ENCODE data around the gene USP32.

The USP32 gene

DNA sequence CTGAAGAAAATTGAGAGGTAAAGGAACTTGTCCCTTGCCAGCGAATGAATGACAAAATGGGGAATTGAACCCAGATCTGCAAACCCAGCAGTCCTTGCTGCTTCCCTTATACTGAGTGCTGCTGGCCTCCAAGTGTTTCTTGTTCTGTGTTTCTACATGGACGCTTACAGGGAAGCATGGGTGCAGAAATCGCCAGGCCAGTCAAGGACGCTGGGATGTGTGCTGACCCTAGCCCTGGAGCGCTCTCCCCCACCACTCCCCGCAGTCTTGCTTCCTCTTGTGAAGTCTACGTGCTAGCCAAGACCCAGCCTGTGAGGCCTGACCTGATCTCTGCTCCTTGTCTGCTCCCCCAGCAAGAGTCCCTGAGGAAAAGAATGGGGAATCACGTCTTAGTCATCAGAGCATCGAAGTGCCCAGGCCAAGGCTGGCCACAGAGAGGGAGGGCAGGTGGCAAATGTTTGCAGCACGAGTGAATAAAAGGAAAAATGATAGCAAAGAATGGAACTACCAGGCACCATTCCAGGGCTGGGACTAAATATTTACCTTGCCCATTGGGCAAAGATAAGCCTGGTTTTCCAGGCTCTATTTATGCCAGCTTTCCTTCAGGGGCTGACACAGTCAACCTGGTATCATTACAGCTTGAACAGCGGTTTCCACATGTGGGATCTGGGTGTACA lies 224.7 kb downstream of the USP32 start:
- no peak for DNase-seq (ENCODE audit: low spot score)
- in situ Hi-C loops (cut with MboI; ENCODE audit: low sequenced_read_pairs, unreplicated experiment) = no loop called here
- TF ChIP-seq, protein P1, sequence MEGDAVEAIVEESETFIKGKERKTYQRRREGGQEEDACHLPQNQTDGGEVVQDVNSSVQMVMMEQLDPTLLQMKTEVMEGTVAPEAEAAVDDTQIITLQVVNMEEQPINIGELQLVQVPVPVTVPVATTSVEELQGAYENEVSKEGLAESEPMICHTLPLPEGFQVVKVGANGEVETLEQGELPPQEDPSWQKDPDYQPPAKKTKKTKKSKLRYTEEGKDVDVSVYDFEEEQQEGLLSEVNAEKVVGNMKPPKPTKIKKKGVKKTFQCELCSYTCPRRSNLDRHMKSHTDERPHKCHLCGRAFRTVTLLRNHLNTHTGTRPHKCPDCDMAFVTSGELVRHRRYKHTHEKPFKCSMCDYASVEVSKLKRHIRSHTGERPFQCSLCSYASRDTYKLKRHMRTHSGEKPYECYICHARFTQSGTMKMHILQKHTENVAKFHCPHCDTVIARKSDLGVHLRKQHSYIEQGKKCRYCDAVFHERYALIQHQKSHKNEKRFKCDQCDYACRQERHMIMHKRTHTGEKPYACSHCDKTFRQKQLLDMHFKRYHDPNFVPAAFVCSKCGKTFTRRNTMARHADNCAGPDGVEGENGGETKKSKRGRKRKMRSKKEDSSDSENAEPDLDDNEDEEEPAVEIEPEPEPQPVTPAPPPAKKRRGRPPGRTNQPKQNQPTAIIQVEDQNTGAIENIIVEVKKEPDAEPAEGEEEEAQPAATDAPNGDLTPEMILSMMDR (IDR thresholded peaks at IDR 0.05; ENCODE audit: borderline replicate concordance, control extremely low read depth, extremely low read depth, insufficient read depth, missing control alignments) = no peak

- peak; percentile 18 for DNase-seq (ENCODE audit: low spot score)
- in situ Hi-C loops (cut with MboI; ENCODE audit: low sequenced_read_pairs, unreplicated experiment) = no loop called here
- TF ChIP-seq, protein P1 (IDR thresholded peaks at IDR 0.05; ENCODE audit: borderline replicate concordance, control extremely low read depth, extremely low read depth, insufficient read depth, missing control alignments) = no peak
Measured at GRCh38 chr17:60165971-60166370, 226.0 kb downstream of the USP32 start.

- in situ Hi-C loops (cut with MboI; ENCODE audit: low sequenced_read_pairs, unreplicated experiment) = no loop called here
- TF ChIP-seq, protein P1 (IDR thresholded peaks at IDR 0.05; ENCODE audit: borderline replicate concordance, control extremely low read depth, extremely low read depth, insufficient read depth, missing control alignments) = no peak
- DNase-seq (ENCODE audit: low spot score) = peak; percentile 9
Measured at GRCh38 chr17:60165223-60165622, 226.7 kb downstream of the USP32 start.

DNA sequence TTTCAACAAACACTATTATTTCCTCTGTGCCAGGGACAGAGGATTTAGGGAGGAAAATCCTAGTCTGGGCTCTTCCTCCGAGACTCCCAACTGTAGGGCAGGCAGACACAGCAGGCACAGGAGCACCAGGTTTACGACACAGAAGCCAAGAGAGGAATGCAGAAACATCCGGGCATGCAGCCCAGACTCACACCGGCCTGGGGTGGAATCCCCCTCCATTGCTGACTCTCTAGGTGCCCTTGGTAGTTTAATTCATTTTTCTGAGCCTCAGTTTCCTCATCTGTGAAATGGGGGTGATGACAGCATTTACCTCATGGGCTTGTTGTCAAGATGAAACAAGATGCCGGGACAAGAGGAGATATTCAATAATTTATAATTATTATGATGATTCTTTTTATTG lies 227.2 kb downstream of the USP32 start:
- TF ChIP-seq, protein P1 (IDR thresholded peaks at IDR 0.05; ENCODE audit: borderline replicate concordance, control extremely low read depth, extremely low read depth, insufficient read depth, missing control alignments) = no peak
- DNase-seq (ENCODE audit: low spot score) = no peak
- in situ Hi-C loops (cut with MboI; ENCODE audit: low sequenced_read_pairs, unreplicated experiment) = no loop called here

DNA sequence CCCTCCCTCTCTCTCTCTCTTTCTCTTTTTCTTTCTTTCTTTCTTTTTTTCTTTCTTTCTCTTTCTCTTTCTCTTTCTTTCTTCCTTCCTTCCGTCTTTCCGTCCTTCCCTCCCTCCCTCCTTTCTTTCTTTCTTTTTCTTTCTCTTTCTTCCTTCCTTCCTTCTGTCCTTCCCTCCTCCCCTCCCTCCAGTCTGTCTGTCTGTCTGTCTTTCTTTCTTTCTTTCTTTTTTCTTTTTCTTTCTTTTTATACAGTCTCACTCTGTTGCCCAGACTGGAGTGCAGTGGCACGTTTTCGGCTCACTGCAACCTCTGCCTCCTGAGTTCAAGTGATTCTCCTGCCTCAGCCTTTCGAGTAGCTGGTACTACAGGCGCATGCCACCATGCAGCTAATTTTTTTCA lies 227.8 kb downstream of the USP32 start:
- TF ChIP-seq, protein P1 (IDR thresholded peaks at IDR 0.05; ENCODE audit: borderline replicate concordance, control extremely low read depth, extremely low read depth, insufficient read depth, missing control alignments) = no peak
- in situ Hi-C loops (cut with MboI; ENCODE audit: low sequenced_read_pairs, unreplicated experiment) = no loop called here
- DNase-seq (ENCODE audit: low spot score) = no peak

DNA sequence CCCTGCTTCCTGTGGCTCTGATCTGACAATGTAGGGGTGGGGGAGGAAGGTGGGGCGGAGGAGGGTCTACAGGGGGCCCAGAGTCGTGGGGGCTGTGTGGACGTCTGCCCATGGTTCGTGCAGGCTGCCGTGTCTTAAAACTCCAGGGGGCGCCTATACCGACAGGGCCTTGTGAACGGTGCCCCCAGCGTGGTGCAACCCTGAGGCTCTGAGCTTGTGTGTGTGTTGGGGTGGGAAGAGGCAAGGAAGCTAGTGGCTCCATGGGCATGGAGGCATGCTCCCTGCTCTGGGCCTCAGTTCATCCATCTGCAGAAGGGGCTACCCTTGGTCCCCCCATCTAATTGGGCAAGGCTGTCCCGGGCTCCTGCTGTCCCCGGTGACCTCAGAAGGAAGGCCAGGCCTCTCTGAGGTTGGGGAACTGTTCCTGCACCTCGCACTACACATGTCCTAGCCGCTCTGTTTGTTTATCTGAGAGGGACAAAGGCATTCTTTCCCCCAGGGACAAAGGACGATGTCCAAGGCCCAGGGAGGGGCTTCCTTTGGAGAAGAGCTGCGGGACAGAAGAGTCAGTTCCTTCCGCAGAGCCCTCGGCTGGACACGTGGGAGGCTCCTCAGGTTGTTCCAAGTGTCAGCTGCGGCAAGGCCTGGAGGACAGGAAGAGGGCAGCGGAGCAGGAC lies 228.7 kb downstream of the USP32 start:
- in situ Hi-C loops (cut with MboI; ENCODE audit: low sequenced_read_pairs, unreplicated experiment) = no loop called here
- TF ChIP-seq, protein P1 (IDR thresholded peaks at IDR 0.05; ENCODE audit: borderline replicate concordance, control extremely low read depth, extremely low read depth, insufficient read depth, missing control alignments) = no peak
- peak; percentile 34 for DNase-seq (ENCODE audit: low spot score)

Data from GM13976 (cell line).